HG03025 (cell line): Measurements from ENCODE around the gene CCDC85C.

Experiments
- ATAC-seq: cut with Tn5 transposase; IDR thresholded peaks from one replicate; pipeline ENCODE4 v1.9.1; 2021; ENCODE audit warnings: mild to moderate bottlenecking, moderate library complexity; ENCODE audit not compliant: unreplicated experiment, low FRiP score

The CCDC85C gene

GRCh38 chr14:99497341-99497740, 106.7 kb downstream of the CCDC85C start:
- no peak for ATAC-seq

- no peak for ATAC-seq
Observed at GRCh38 chr14:99484106-99484505, 119.9 kb downstream of the CCDC85C start.

- no peak for ATAC-seq
Observed at GRCh38 chr14:99481745-99482099, 122.3 kb downstream of the CCDC85C start.

GRCh38 chr14:99480917-99481744, 122.9 kb downstream of the CCDC85C start, which contains the start of gene CCNK:
CCNK (plus strand) TSS chr14:99481409; CDS start chr14:99492678, 11,269 bp downstream.
- ATAC-seq: peak; percentile 89

GRCh38 chr14:99479906-99480869, 123.8 kb downstream of the CCDC85C start, which contains the start of gene SETD3:
SETD3 (minus strand) TSS chr14:99480859; CDS start chr14:99465805, 15,054 bp downstream.
- peak; percentile 5 for ATAC-seq

- no peak for ATAC-seq
Observed at GRCh38 chr14:99479160-99479905, 124.7 kb downstream of the CCDC85C start.

GRCh38 chr14:99478128-99478527, 125.9 kb downstream of the CCDC85C start:
- ATAC-seq: no peak

- no peak for ATAC-seq
Observed at GRCh38 chr14:99476864-99477263, 127.1 kb downstream of the CCDC85C start.

- no peak for ATAC-seq
Observed at GRCh38 chr14:99475660-99476059, 128.3 kb downstream of the CCDC85C start.

- ATAC-seq: no peak
Observed at GRCh38 chr14:99475179-99475578, 128.8 kb downstream of the CCDC85C start.

- ATAC-seq: no peak
Observed at GRCh38 chr14:99473458-99473857, 130.5 kb downstream of the CCDC85C start.

- ATAC-seq: no peak
Observed at GRCh38 chr14:99472937-99473336, 131.1 kb downstream of the CCDC85C start.

GRCh38 chr14:99471731-99472130, 132.3 kb downstream of the CCDC85C start:
- ATAC-seq: no peak

GRCh38 chr14:99468836-99469592, 135.0 kb downstream of the CCDC85C start:
- no peak for ATAC-seq

- no peak for ATAC-seq
Observed at GRCh38 chr14:99468081-99468480, 135.9 kb downstream of the CCDC85C start.

- no peak for ATAC-seq
Observed at GRCh38 chr14:99467336-99468078, 136.5 kb downstream of the CCDC85C start.

GRCh38 chr14:99466758-99467157, 137.2 kb downstream of the CCDC85C start:
- no peak for ATAC-seq

- no peak for ATAC-seq
Observed at GRCh38 chr14:99465288-99465687, 138.7 kb downstream of the CCDC85C start.

- ATAC-seq: no peak
Observed at GRCh38 chr14:99463974-99464373, 140.0 kb downstream of the CCDC85C start.
